ENCODE measurements around the gene CTSC.

DNA sequence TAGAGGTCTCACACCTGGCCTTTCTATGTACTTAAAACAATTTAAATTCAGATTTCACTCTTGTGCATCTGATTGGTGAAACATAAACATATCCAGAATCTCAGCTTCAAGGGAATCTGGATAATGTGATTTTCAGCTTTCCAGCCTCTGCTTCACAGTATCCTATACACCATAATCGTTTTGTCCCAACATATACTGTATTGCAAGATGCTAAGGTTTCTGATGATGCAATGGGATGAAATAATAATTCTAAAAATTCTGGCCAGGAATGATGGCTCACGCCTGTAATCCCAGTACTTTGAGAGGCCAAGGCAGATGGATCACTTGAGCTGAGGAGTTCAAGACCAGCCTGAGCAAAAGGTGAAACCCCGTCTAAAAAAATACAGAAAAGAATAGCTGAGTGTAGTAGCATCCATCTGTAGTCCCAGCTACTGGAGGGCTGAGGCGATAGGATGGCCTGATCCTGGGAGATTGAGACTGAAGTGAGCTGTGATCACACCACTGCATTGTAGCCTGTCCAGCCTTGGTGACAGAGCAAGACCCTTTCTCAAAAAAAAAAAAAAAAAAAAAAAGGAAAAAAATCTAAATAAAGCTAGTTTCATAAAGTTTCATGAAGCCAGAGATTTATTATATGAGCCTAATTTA, 41.0 kb upstream of the CTSC start:
- TF ChIP-seq, protein P1, sequence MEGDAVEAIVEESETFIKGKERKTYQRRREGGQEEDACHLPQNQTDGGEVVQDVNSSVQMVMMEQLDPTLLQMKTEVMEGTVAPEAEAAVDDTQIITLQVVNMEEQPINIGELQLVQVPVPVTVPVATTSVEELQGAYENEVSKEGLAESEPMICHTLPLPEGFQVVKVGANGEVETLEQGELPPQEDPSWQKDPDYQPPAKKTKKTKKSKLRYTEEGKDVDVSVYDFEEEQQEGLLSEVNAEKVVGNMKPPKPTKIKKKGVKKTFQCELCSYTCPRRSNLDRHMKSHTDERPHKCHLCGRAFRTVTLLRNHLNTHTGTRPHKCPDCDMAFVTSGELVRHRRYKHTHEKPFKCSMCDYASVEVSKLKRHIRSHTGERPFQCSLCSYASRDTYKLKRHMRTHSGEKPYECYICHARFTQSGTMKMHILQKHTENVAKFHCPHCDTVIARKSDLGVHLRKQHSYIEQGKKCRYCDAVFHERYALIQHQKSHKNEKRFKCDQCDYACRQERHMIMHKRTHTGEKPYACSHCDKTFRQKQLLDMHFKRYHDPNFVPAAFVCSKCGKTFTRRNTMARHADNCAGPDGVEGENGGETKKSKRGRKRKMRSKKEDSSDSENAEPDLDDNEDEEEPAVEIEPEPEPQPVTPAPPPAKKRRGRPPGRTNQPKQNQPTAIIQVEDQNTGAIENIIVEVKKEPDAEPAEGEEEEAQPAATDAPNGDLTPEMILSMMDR (IDR thresholded peaks at IDR 0.05): no peak
- no peak for TF ChIP-seq POLR2A (IDR thresholded peaks at IDR 0.05)
